ENCODE measurements around the gene PPFIA4.

Gene PPFIA4

GRCh38 chr1:203124546-203125317, 98.4 kb downstream of the PPFIA4 start:
- no peak for DNase-seq (ENCODE audit: low read depth in 2 of 2, low spot score in 1 of 2)

GRCh38 chr1:203126151-203126865, 100.0 kb downstream of the PPFIA4 start:
- DNase-seq (ENCODE audit: low read depth in 2 of 2, low spot score in 1 of 2), result no peak

GRCh38 chr1:203126866-203127665, 100.8 kb downstream of the PPFIA4 start:
- DNase-seq (ENCODE audit: low read depth in 2 of 2, low spot score in 1 of 2), result no peak

GRCh38 chr1:203127666-203128430, 101.6 kb downstream of the PPFIA4 start, which contains the start of gene ADORA1:
Gene ADORA1, plus strand, starts transcription at chr1:203127726. Its CDS starts 1,116 bp downstream, at chr1:203128842.
- no peak for DNase-seq (ENCODE audit: low read depth in 2 of 2, low spot score in 1 of 2)

GRCh38 chr1:203128431-203128715, 102.1 kb downstream of the PPFIA4 start:
- no peak for DNase-seq (ENCODE audit: low read depth in 2 of 2, low spot score in 1 of 2)
